ENCODE data around the gene CHD9. TPM values are rescaled to one million over a fixed set of nuclear protein-coding genes. Genes with fewer than 3 reads are reported as not detected.

Gene CHD9
- total and polyA plus RNA-seq, 9 of the 15 experiments (the other 6 are each of a cell fraction or from before 2014, with no cell fraction given): 29.0 to 69.3 (median 40.6) TPM

DNA sequence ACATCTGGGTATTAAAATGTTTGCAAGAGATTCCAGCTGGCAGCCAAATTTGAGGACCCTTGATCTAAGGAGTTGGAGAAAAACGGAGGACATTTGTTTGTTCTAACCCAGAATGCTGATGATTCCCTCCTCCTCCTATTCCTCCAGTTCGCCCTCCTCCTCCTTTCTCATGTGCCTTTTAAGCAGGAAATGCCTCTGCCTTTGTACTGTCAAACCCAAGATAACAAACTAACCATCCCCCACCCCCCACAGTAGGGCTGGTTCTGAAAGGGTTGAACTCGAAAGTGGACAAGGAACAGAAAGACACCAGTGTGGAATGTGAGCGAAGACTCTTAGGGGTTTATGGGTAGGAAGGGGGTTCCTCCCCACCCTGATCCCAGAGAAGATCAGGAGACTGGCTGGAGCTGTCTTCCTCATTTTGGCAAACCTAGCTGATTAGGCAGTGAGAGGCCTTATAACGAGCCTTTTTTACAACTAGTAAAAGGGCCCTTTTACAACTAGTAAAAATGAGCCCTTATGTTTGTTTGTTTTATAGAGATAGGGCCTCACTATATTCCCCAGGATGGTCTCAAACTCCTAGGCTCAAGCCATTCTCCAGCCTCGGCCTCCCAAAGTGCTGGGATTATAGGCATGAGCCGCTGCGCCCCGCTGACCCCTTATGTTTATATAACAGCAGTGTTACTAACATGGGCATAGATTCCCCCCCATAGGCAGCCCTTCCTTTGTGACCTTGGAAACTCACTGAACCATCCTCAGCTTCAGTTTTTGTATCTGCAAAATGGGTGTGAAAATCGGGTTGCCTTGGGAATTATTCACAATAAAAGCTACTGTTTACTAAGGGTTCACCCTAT lies 975 bp downstream of the CHD9 start (continued):
- TF ChIP-seq, protein P1, sequence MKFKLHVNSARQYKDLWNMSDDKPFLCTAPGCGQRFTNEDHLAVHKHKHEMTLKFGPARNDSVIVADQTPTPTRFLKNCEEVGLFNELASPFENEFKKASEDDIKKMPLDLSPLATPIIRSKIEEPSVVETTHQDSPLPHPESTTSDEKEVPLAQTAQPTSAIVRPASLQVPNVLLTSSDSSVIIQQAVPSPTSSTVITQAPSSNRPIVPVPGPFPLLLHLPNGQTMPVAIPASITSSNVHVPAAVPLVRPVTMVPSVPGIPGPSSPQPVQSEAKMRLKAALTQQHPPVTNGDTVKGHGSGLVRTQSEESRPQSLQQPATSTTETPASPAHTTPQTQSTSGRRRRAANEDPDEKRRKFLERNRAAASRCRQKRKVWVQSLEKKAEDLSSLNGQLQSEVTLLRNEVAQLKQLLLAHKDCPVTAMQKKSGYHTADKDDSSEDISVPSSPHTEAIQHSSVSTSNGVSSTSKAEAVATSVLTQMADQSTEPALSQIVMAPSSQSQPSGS (CRISPR knock-in tag; IDR thresholded peaks at IDR 0.05): no peak
- TF ChIP-seq SOX6 (IDR thresholded peaks at IDR 0.05) (peak; percentile 70; the same call in 1 of the 2 replicates), POLR2A (conservative IDR thresholded peaks at IDR 0.05) (peak; percentile 77; the same call in 1 of the 2 replicates), PRMT5 (CRISPR knock-in tag; IDR thresholded peaks at IDR 0.05) (no peak), SLC30A9 (CRISPR knock-in tag; IDR thresholded peaks at IDR 0.05) (no peak), ATF1 (CRISPR knock-in tag; IDR thresholded peaks at IDR 0.05) (no peak), ATF1 (tag; IDR thresholded peaks at IDR 0.05) (peak; percentile 5; the same call in 1 of the 2 replicates), TAF7 (tag; IDR thresholded peaks at IDR 0.05) (peak; percentile 51), FOXA1 (IDR thresholded peaks at IDR 0.05; ENCODE audit: borderline replicate concordance) (no peak), NCOA6 (IDR thresholded peaks at IDR 0.05) (no peak), RBM25 (IDR thresholded peaks at IDR 0.05; ENCODE audit: low read depth, low read length, severe bottlenecking) (peak; percentile 90), ZNF232 (CRISPR knock-in tag; IDR thresholded peaks at IDR 0.05) (peak; percentile 97), SREBF2 (CRISPR knock-in tag; IDR thresholded peaks at IDR 0.05) (no peak)
- TF ChIP-seq, protein P2, sequence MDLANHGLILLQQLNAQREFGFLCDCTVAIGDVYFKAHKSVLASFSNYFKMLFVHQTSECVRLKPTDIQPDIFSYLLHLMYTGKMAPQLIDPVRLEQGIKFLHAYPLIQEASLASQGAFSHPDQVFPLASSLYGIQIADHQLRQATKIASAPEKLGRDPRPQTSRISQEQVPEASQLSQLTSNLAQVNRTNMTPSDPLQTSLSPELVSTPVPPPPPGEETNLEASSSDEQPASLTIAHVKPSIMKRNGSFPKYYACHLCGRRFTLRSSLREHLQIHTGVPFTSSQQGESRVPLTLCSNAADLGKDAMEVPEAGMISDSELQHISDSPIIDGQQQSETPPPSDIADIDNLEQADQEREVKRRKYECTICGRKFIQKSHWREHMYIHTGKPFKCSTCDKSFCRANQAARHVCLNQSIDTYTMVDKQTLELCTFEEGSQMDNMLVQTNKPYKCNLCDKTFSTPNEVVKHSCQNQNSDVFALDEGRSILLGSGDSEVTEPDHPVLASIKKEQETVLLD (IDR thresholded peaks at IDR 0.05): peak; percentile 60; the same call in 1 of the 2 replicates
- TF ChIP-seq, protein P3, sequence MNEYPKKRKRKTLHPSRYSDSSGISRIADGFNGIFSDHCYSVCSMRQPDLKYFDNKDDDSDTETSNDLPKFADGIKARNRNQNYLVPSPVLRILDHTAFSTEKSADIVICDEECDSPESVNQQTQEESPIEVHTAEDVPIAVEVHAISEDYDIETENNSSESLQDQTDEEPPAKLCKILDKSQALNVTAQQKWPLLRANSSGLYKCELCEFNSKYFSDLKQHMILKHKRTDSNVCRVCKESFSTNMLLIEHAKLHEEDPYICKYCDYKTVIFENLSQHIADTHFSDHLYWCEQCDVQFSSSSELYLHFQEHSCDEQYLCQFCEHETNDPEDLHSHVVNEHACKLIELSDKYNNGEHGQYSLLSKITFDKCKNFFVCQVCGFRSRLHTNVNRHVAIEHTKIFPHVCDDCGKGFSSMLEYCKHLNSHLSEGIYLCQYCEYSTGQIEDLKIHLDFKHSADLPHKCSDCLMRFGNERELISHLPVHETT (CRISPR knock-in tag; conservative IDR thresholded peaks at IDR 0.05 in 1 of 2, IDR thresholded peaks at IDR 0.05 in 1 of 2): 0 out of 4 replicates have a peak, but pooled peaks of 1 of the 2 experiments have one; percentile 48
- TF ChIP-seq, protein P4, sequence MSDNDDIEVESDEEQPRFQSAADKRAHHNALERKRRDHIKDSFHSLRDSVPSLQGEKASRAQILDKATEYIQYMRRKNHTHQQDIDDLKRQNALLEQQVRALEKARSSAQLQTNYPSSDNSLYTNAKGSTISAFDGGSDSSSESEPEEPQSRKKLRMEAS (CRISPR knock-in tag; IDR thresholded peaks at IDR 0.05): no peak
- TF ChIP-seq, protein P5, sequence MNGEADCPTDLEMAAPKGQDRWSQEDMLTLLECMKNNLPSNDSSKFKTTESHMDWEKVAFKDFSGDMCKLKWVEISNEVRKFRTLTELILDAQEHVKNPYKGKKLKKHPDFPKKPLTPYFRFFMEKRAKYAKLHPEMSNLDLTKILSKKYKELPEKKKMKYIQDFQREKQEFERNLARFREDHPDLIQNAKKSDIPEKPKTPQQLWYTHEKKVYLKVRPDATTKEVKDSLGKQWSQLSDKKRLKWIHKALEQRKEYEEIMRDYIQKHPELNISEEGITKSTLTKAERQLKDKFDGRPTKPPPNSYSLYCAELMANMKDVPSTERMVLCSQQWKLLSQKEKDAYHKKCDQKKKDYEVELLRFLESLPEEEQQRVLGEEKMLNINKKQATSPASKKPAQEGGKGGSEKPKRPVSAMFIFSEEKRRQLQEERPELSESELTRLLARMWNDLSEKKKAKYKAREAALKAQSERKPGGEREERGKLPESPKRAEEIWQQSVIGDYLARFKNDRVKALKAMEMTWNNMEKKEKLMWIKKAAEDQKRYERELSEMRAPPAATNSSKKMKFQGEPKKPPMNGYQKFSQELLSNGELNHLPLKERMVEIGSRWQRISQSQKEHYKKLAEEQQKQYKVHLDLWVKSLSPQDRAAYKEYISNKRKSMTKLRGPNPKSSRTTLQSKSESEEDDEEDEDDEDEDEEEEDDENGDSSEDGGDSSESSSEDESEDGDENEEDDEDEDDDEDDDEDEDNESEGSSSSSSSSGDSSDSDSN (IDR thresholded peaks at IDR 0.05; ENCODE audit: borderline replicate concordance in 1 of 2, low read depth in 2 of 2, low read length in 2 of 2): 0 out of 4 replicates have a peak, but pooled peaks of 1 of the 2 experiments have one; percentile 36
- TF ChIP-seq, protein P6, sequence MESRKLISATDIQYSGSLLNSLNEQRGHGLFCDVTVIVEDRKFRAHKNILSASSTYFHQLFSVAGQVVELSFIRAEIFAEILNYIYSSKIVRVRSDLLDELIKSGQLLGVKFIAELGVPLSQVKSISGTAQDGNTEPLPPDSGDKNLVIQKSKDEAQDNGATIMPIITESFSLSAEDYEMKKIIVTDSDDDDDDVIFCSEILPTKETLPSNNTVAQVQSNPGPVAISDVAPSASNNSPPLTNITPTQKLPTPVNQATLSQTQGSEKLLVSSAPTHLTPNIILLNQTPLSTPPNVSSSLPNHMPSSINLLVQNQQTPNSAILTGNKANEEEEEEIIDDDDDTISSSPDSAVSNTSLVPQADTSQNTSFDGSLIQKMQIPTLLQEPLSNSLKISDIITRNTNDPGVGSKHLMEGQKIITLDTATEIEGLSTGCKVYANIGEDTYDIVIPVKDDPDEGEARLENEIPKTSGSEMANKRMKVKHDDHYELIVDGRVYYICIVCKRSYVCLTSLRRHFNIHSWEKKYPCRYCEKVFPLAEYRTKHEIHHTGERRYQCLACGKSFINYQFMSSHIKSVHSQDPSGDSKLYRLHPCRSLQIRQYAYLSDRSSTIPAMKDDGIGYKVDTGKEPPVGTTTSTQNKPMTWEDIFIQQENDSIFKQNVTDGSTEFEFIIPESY (CRISPR knock-in tag; IDR thresholded peaks at IDR 0.05): no peak
